MV-4-11 (cell line): ENCODE data around the gene GDF7.

Experiments
- DNase-seq: peaks from one replicate; lab custom pipeline; 2025; lab: John Stamatoyannopoulos, UW

The GDF7 gene

GRCh38 chr2:20645301-20645701, 21.6 kb upstream of the GDF7 start:
- DNase-seq: no peak

GRCh38 chr2:20645761-20646160, 21.2 kb upstream of the GDF7 start:
- no peak for DNase-seq

- DNase-seq: no peak
These were observed 20.5 kb upstream of the GDF7 start for GRCh38 chr2:20646446-20646845.

- no peak for DNase-seq
These were observed 19.7 kb upstream of the GDF7 start for GRCh38 chr2:20647211-20647610.

- no peak for DNase-seq
These were observed 19.2 kb upstream of the GDF7 start for GRCh38 chr2:20647738-20648137.

GRCh38 chr2:20648206-20648605, 18.7 kb upstream of the GDF7 start:
- no peak for DNase-seq

GRCh38 chr2:20648831-20649230, 18.1 kb upstream of the GDF7 start:
- no peak for DNase-seq

GRCh38 chr2:20649576-20649975, 17.4 kb upstream of the GDF7 start:
- no peak for DNase-seq

GRCh38 chr2:20649976-20650375, 17.0 kb upstream of the GDF7 start:
- no peak for DNase-seq

GRCh38 chr2:20650393-20650876, 16.5 kb upstream of the GDF7 start:
- no peak for DNase-seq

GRCh38 chr2:20650877-20651730, 15.8 kb upstream of the GDF7 start, which contains the start of gene HS1BP3:
Gene HS1BP3, minus strand, starts transcription at chr2:20651098. Its CDS starts 35 bp downstream, at chr2:20651063.
- DNase-seq: peak; percentile 70

GRCh38 chr2:20651731-20652099, 15.2 kb upstream of the GDF7 start:
- DNase-seq: no peak

- DNase-seq: no peak
These were observed 14.8 kb upstream of the GDF7 start for GRCh38 chr2:20652141-20652540.

- DNase-seq: no peak
These were observed 14.0 kb upstream of the GDF7 start for GRCh38 chr2:20652673-20653575.

GRCh38 chr2:20653695-20654534, 13.0 kb upstream of the GDF7 start:
- DNase-seq: peak; percentile 70

GRCh38 chr2:20654535-20654813, 12.5 kb upstream of the GDF7 start:
- no peak for DNase-seq

GRCh38 chr2:20656561-20656960, 10.4 kb upstream of the GDF7 start:
- DNase-seq: no peak

GRCh38 chr2:20657522-20658235, 9.3 kb upstream of the GDF7 start:
- no peak for DNase-seq

GRCh38 chr2:20660506-20661420, 6.2 kb upstream of the GDF7 start:
- no peak for DNase-seq
